Liver (tissue), 9 donors: ENCODE measurements around the gene OSBPL1A. TPM values are rescaled to one million over a fixed set of nuclear protein-coding genes. Genes with fewer than 3 reads are reported as not detected.
A peak's percentile ranks its signal among the peaks of the same experiment; 100 is the strongest.

ENCODE experiments used
- DNase-seq: peaks from one replicate; pipeline ENCODE4 v3.0.0-alpha.2; 2017; ENCODE audit warnings: low spot score
- H3K27ac ChIP-seq, 2 donors: one replicate each; pipeline ENCODE4 v1.7.0; 2013; ENCODE audit warnings: inconsistent platforms in 2 of 2, low read length in 2 of 2, control low read depth in 1 of 2, low read depth in 1 of 2, mild to moderate bottlenecking in 1 of 2
- H3K27me3 ChIP-seq, 4 donors: one replicate each; pipeline versions ENCODE4 v1.6.1 to v1.7.0; 2013; ENCODE audit warnings: low read length in 3 of 4, inconsistent platforms in 1 of 4, mild to moderate bottlenecking in 1 of 4, moderate library complexity in 1 of 4; ENCODE audit not compliant: control insufficient read depth in 4 of 4, insufficient read depth in 4 of 4
- H3K36me3 ChIP-seq, 4 donors: one replicate each; pipeline versions ENCODE4 v1.6.1 to v1.7.0; 2013; ENCODE audit warnings: low read length in 3 of 4, mild to moderate bottlenecking in 3 of 4, low read depth in 1 of 4, moderate library complexity in 1 of 4; ENCODE audit not compliant: control insufficient read depth in 4 of 4, insufficient read depth in 3 of 4
- H3K4me1 ChIP-seq, 4 donors: one replicate each; pipeline versions ENCODE4 v1.6.1 to v1.7.0; 2013; ENCODE audit warnings: low read length in 3 of 4, mild to moderate bottlenecking in 3 of 4, moderate library complexity in 1 of 4; ENCODE audit not compliant: control insufficient read depth in 4 of 4, insufficient read depth in 4 of 4
- H3K4me3 ChIP-seq, 3 donors: one replicate each; pipeline versions ENCODE4 v1.6.1 to v1.7.0; 2013; ENCODE audit warnings: low read length in 3 of 3, control low read depth in 1 of 3, low read depth in 1 of 3, mild to moderate bottlenecking in 1 of 3
- H3K9ac ChIP-seq, 2 donors: one replicate each; pipeline ENCODE4 v1.7.0; 2013; ENCODE audit warnings: low read length in 2 of 2, mild to moderate bottlenecking in 2 of 2, moderate library complexity in 2 of 2, control low read depth in 1 of 2, low read depth in 1 of 2
- H3K9me3 ChIP-seq, 4 donors: one replicate each; pipeline versions ENCODE4 v1.6.1 to v1.7.0; 2013; ENCODE audit warnings: low read length in 3 of 4; ENCODE audit not compliant: control insufficient read depth in 4 of 4
- ATF3 ChIP-seq: IDR thresholded peaks from 2 replicates; pipeline ENCODE4 v1.6.1; 2016; ENCODE audit warnings: antibody characterized with exemption
- EGR1 ChIP-seq, 2 donors: IDR thresholded peaks; 2 replicates each; pipeline ENCODE4 v1.6.1; 2016 to 2018; ENCODE audit warnings: antibody characterized with exemption in 2 of 2, low read depth in 2 of 2
- FOXA2 ChIP-seq: IDR thresholded peaks from 2 replicates; pipeline ENCODE4 v1.6.1; 2016; ENCODE audit warnings: antibody characterized with exemption
- GABPA ChIP-seq, 2 donors: IDR thresholded peaks in 1 of 2; conservative IDR thresholded peaks in 1 of 2; 2 replicates each; pipeline ENCODE4 v1.6.1; 2016; ENCODE audit warnings: antibody characterized with exemption in 2 of 2, mild to moderate bottlenecking in 1 of 2, moderate library complexity in 1 of 2
- HNF4A ChIP-seq, 2 donors: conservative IDR thresholded peaks; 2 replicates each; pipeline ENCODE4 v1.6.1; 2016; ENCODE audit warnings: antibody characterized with exemption in 2 of 2, mild to moderate bottlenecking in 2 of 2
- HNF4G ChIP-seq: IDR thresholded peaks from 2 replicates; pipeline ENCODE4 v1.6.1; 2016; ENCODE audit warnings: antibody characterized with exemption
- JUND ChIP-seq, 2 donors: IDR thresholded peaks; 2 replicates each; pipeline ENCODE4 v1.6.1; 2016; ENCODE audit warnings: antibody characterized with exemption in 2 of 2
- MAX ChIP-seq: IDR thresholded peaks from 2 replicates; pipeline ENCODE4 v1.6.1; 2016; ENCODE audit warnings: antibody characterized with exemption
- NR2F2 ChIP-seq: IDR thresholded peaks from 2 replicates; pipeline ENCODE4 v1.6.1; 2016; ENCODE audit warnings: antibody characterized with exemption
- RAD21 ChIP-seq, 2 donors: IDR thresholded peaks; 2 replicates each; pipeline ENCODE4 v1.6.1; 2016; ENCODE audit warnings: antibody characterized with exemption in 2 of 2, mild to moderate bottlenecking in 2 of 2
- REST ChIP-seq: IDR thresholded peaks from 2 replicates; pipeline ENCODE4 v1.6.1; 2016; ENCODE audit warnings: antibody characterized with exemption, mild to moderate bottlenecking
- RXRA ChIP-seq, 2 donors: IDR thresholded peaks; 2 replicates each; pipeline ENCODE4 v1.6.1; 2017 to 2018; ENCODE audit warnings: antibody characterized with exemption in 2 of 2, mild to moderate bottlenecking in 1 of 2
- SP1 ChIP-seq: IDR thresholded peaks from 2 replicates; pipeline ENCODE4 v1.6.1; 2018; ENCODE audit warnings: antibody characterized with exemption, mild to moderate bottlenecking
- TAF1 ChIP-seq: conservative IDR thresholded peaks from 2 replicates; pipeline ENCODE4 v1.6.1; 2016; ENCODE audit warnings: antibody characterized with exemption, mild to moderate bottlenecking
- YY1 ChIP-seq: IDR thresholded peaks from 2 replicates; pipeline ENCODE4 v1.6.1; 2016; ENCODE audit warnings: antibody characterized with exemption, mild to moderate bottlenecking
- WGBS: extraction: QIAGEN DNeasy Blood & Tissue Kit; methylation state at CpG from one replicate; pipeline ENCODE4 v1.1.7; 2013; 5-methylcytosine and 5-hydroxymethylcytosine counted together
- polyA plus RNA-seq, 2 donors: library from polyadenylated mRNA; stranded (reverse) in 1 of 2; unstranded in 1 of 2; fragments of 200-250 nt in 1 of 2; fragments of >200 nt in 1 of 2; fragmentation: Nextera tagmentation in 1 of 2; extraction: Ambion mirVana in 1 of 2; gene quantifications; one replicate each; pipeline versions ENCODE4 v1.2.1 to v1.2.3, GENCODE V29; 2013 to 2015
- total RNA-seq, 2 donors: library from RNA; depleted of rRNA; stranded (reverse); fragments of >200 nt; gene quantifications; one replicate each; pipeline ENCODE4 v1.2.3, GENCODE V29; 2014
- TF ChIP-seq, protein P1 (sequence below): fragments of 150-350 bp; IDR thresholded peaks from 2 replicates; pipeline ENCODE4 v1.5.1; 2017; ENCODE audit warnings: improper control_type of control experiment, low read depth, low read length; ENCODE audit not compliant: missing input control
- TF ChIP-seq, protein P2 (sequence below): IDR thresholded peaks from 2 replicates; pipeline ENCODE4 v1.6.1; 2016; ENCODE audit warnings: antibody characterized with exemption
- donor health status: healthy.
- donor health status: healthy.
- donor health status: healthy.
- donor health status: healthy.
- donor health status: healthy.

Gene OSBPL1A
- total and polyA plus RNA-seq, 4 donors, result 5.4 to 12.6 (median 8.9) TPM

GRCh38 chr18:24426073-24426397 is 28.4 kb upstream of the OSBPL1A start:
- no peak overlapping the region for H3K27ac ChIP-seq
- no peak for DNase-seq
- no peak for TF ChIP-seq GABPA (IDR thresholded peaks at IDR 0.05 in 1 of 2, conservative IDR thresholded peaks at IDR 0.05 in 1 of 2)
- no peak for TF ChIP-seq MAX
- H3K36me3 ChIP-seq, result peaks cover 0 to 4% (median 0%) of the 10 kb centered on the region in 4 donors
- H3K27me3 ChIP-seq, result peaks cover 0 to 3% (median 2%) of the 10 kb centered on the region in 4 donors
- 36% methylated on average over 11 of the region's 11 CpGs for WGBS
- H3K4me1 ChIP-seq, result peaks cover 3 to 9% (median 4%) of the 10 kb centered on the region in 4 donors
- H3K4me3 ChIP-seq, result peak overlapping the region; percentile 63 to 88 (median 75)
- no peak overlapping the region for H3K9ac ChIP-seq
- peaks cover 0 to 11% (median 2%) of the 10 kb centered on the region in 4 donors for H3K9me3 ChIP-seq

- Histone ChIP-seq H3K27ac (no peak overlapping the region), H3K9me3 (peaks cover 0 to 11% (median 2%) of the 10 kb centered on the region in 4 donors), H3K4me3 (no peak overlapping the region), H3K4me1 (no peaks in the 10 kb centered on the region), H3K27me3 (peaks cover 2 to 6% (median 4%) of the 10 kb centered on the region in 4 donors), H3K9ac (no peak overlapping the region), H3K36me3 (no peaks in the 10 kb centered on the region)
- TF ChIP-seq, protein P1, sequence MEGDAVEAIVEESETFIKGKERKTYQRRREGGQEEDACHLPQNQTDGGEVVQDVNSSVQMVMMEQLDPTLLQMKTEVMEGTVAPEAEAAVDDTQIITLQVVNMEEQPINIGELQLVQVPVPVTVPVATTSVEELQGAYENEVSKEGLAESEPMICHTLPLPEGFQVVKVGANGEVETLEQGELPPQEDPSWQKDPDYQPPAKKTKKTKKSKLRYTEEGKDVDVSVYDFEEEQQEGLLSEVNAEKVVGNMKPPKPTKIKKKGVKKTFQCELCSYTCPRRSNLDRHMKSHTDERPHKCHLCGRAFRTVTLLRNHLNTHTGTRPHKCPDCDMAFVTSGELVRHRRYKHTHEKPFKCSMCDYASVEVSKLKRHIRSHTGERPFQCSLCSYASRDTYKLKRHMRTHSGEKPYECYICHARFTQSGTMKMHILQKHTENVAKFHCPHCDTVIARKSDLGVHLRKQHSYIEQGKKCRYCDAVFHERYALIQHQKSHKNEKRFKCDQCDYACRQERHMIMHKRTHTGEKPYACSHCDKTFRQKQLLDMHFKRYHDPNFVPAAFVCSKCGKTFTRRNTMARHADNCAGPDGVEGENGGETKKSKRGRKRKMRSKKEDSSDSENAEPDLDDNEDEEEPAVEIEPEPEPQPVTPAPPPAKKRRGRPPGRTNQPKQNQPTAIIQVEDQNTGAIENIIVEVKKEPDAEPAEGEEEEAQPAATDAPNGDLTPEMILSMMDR, result no peak
- TF ChIP-seq NR2F2 (no peak), TAF1 (no peak), RXRA (IDR thresholded peaks at IDR 0.05) (no peak), HNF4G (no peak), ATF3 (no peak), RAD21 (IDR thresholded peaks at IDR 0.05) (no peak), REST (no peak), JUND (IDR thresholded peaks at IDR 0.05) (no peak), EGR1 (IDR thresholded peaks at IDR 0.05; ENCODE audit: low read depth in 2 of 2) (no peak), YY1 (no peak), MAX (no peak), HNF4A (conservative IDR thresholded peaks at IDR 0.05) (no peak), FOXA2 (no peak), GABPA (IDR thresholded peaks at IDR 0.05 in 1 of 2, conservative IDR thresholded peaks at IDR 0.05 in 1 of 2) (no peak), SP1 (no peak)
- TF ChIP-seq, protein P2, sequence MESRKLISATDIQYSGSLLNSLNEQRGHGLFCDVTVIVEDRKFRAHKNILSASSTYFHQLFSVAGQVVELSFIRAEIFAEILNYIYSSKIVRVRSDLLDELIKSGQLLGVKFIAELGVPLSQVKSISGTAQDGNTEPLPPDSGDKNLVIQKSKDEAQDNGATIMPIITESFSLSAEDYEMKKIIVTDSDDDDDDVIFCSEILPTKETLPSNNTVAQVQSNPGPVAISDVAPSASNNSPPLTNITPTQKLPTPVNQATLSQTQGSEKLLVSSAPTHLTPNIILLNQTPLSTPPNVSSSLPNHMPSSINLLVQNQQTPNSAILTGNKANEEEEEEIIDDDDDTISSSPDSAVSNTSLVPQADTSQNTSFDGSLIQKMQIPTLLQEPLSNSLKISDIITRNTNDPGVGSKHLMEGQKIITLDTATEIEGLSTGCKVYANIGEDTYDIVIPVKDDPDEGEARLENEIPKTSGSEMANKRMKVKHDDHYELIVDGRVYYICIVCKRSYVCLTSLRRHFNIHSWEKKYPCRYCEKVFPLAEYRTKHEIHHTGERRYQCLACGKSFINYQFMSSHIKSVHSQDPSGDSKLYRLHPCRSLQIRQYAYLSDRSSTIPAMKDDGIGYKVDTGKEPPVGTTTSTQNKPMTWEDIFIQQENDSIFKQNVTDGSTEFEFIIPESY, result no peak
- DNase-seq, result no peak
- WGBS, result 70% methylated on average over 1 of the region's 1 CpG
Measured at GRCh38 chr18:24421831-24422230, 24.2 kb upstream of the OSBPL1A start.
